Activated CD4-positive, alpha-beta T cell treated with anti-CD3 and anti-CD28 coated beads, Interleukin-2, amount 50 U/mL, for 1 hour (primary cell): ENCODE results near the gene WDR1.

Experiments
- DNase-seq: peaks from one replicate; pipeline ENCODE4 v3.0.0-alpha.2; 2020

Gene WDR1

GRCh38 chr4:10034612-10035104 lies 81.9 kb downstream of the WDR1 start:
- DNase-seq: no peak

GRCh38 chr4:10034136-10034535 lies 82.5 kb downstream of the WDR1 start:
- DNase-seq: no peak

- no peak for DNase-seq
Measured at GRCh38 chr4:10033191-10033881, 83.3 kb downstream of the WDR1 start.

- no peak for DNase-seq
Measured at GRCh38 chr4:10032625-10033024, 84.0 kb downstream of the WDR1 start.

- DNase-seq: no peak
Measured at GRCh38 chr4:10031668-10032590, 84.7 kb downstream of the WDR1 start.

GRCh38 chr4:10030972-10031667 lies 85.5 kb downstream of the WDR1 start:
- DNase-seq: no peak

GRCh38 chr4:10029403-10029802 lies 87.2 kb downstream of the WDR1 start:
- no peak for DNase-seq

- DNase-seq: no peak
Measured at GRCh38 chr4:10028910-10029309, 87.7 kb downstream of the WDR1 start.

- no peak for DNase-seq
Measured at GRCh38 chr4:10026485-10026884, 90.1 kb downstream of the WDR1 start.

GRCh38 chr4:10025230-10025806 lies 91.3 kb downstream of the WDR1 start:
- no peak for DNase-seq
